Keratinocyte (primary cell): ENCODE data around the gene MMP24OS. TPM values are rescaled to one million over a fixed set of nuclear protein-coding genes. Genes with fewer than 3 reads are reported as not detected.
A peak's percentile ranks its signal among the peaks of the same experiment; 100 is the strongest.

Source experiments
- DNase-seq: peaks from one replicate; pipeline ENCODE4 v3.0.0-alpha.2; 2011; ENCODE audit warnings: low read depth, missing footprints, low spot score
- FAIRE-seq: peaks from 2 replicates; lab custom pipeline; 2011; peaks lifted over from hg19 to GRCh38; lab: Jason Lieb, UNC
- H2AFZ ChIP-seq: 2 replicates; pipeline ENCODE4 v1.6.0; 2012; ENCODE audit warnings: low read length, control low read depth, inconsistent platforms; ENCODE audit not compliant: control insufficient read depth
- H3K27ac ChIP-seq: 2 replicates; pipeline ENCODE4 v1.5.1; 2011; ENCODE audit warnings: low read length; ENCODE audit not compliant: control insufficient read depth, insufficient read depth
- H3K27me3 ChIP-seq: 3 replicates; pipeline ENCODE4 v1.6.0; 2011; ENCODE audit warnings: low read length; ENCODE audit not compliant: control insufficient read depth, insufficient read depth; ENCODE audit errors: extremely low read depth
- H3K36me3 ChIP-seq, 2 experiments: 2 replicates in 1 of 2; 3 replicates in 1 of 2; pipeline ENCODE4 v1.5.1; 2011; ENCODE audit warnings: low read length in 2 of 2, mild to moderate bottlenecking in 1 of 2; ENCODE audit not compliant: control insufficient read depth in 2 of 2, insufficient read depth in 2 of 2; ENCODE audit errors: extremely low read depth in 1 of 2
- H3K4me1 ChIP-seq: 3 replicates; pipeline ENCODE4 v1.5.1; 2011; ENCODE audit warnings: low read length; ENCODE audit not compliant: control insufficient read depth, insufficient read depth; ENCODE audit errors: extremely low read depth
- H3K4me2 ChIP-seq: 3 replicates; pipeline ENCODE4 v1.6.0; 2011; ENCODE audit warnings: low read depth, low read length; ENCODE audit not compliant: control insufficient read depth, insufficient read depth; ENCODE audit errors: extremely low read depth
- H3K4me3 ChIP-seq, 3 experiments: fragments of 200-600 bp in 1 of 3; sonication (generic) in 1 of 3; 2 replicates in 2 of 3; 3 replicates in 1 of 3; pipeline ENCODE4 v1.5.1; 2011 to 2016; ENCODE audit warnings: low read length in 3 of 3, mild to moderate bottlenecking in 3 of 3, control low read depth in 2 of 3, inconsistent platforms in 1 of 3, low read depth in 1 of 3, mixed read lengths in 1 of 3, mixed run types in 1 of 3, moderate library complexity in 1 of 3; ENCODE audit not compliant: control insufficient read depth in 2 of 3, insufficient read depth in 2 of 3; ENCODE audit errors: extremely low read depth in 1 of 3
- H3K79me2 ChIP-seq: 2 replicates; pipeline ENCODE4 v1.6.0; 2012; ENCODE audit warnings: low read length; ENCODE audit not compliant: control insufficient read depth, insufficient read depth
- H3K9ac ChIP-seq: 3 replicates; pipeline ENCODE4 v1.6.0; 2011; ENCODE audit warnings: low read length; ENCODE audit not compliant: control insufficient read depth, insufficient read depth; ENCODE audit errors: extremely low read depth
- H3K9me1 ChIP-seq: 3 replicates; pipeline ENCODE4 v1.6.0; 2011; ENCODE audit warnings: low read length; ENCODE audit not compliant: control insufficient read depth, insufficient read depth; ENCODE audit errors: extremely low read depth
- H3K9me3 ChIP-seq: 2 replicates; pipeline ENCODE4 v1.5.1; 2012; ENCODE audit warnings: low read depth, low read length; ENCODE audit not compliant: control insufficient read depth
- H4K20me1 ChIP-seq: 3 replicates; pipeline ENCODE4 v1.6.0; 2011; ENCODE audit warnings: low read length; ENCODE audit not compliant: control insufficient read depth, insufficient read depth; ENCODE audit errors: extremely low read depth
- CTCF ChIP-seq, 3 experiments: IDR thresholded peaks in 1 of 3; conservative IDR thresholded peaks in 1 of 3; optimal IDR thresholded peaks in 1 of 3; 2 replicates in 2 of 3; 3 replicates in 1 of 3; pipeline versions ENCODE3 to v1.5.1; 2011; ENCODE audit warnings: low read length in 3 of 3, mild to moderate bottlenecking in 3 of 3, moderate library complexity in 2 of 3, control low read depth in 1 of 3, inconsistent platforms in 1 of 3; ENCODE audit not compliant: insufficient read depth in 2 of 3; ENCODE audit errors: extremely low read depth in 1 of 3
- EZH2 ChIP-seq: IDR thresholded peaks from one replicate; pipeline ENCODE4 v1.6.1; 2012; ENCODE audit warnings: inconsistent platforms, mild to moderate bottlenecking, low read length, moderate library complexity
- dilution Hi-C: fragments of 300-500 bp; cut with MboI; formaldehyde crosslinking; loops from one replicate; pipeline ENCODE4 v1.7.0; 2020; ENCODE audit warnings: low sequenced_read_pairs; ENCODE audit not compliant: extremely low pct_ligation_motif_present
- polyA plus RNA-seq, 5 experiments: library from polyadenylated mRNA; depleted of rRNA in 3 of 5; stranded (reverse) in 3 of 5; stranded (forward) in 1 of 5; unstranded in 1 of 5; fragments of >200 nt; gene quantifications; 1 replicate in 1 of 5; 2 replicates in 3 of 5; 3 replicates in 1 of 5; pipeline versions ENCODE4 v1.2.1 to v1.2.3, GENCODE V29; 2011 to 2012; ENCODE audit warnings: missing spikeins in 2 of 5, low read depth in 1 of 5, low replicate concordance in 1 of 5

Gene MMP24OS
- polyA plus RNA-seq, 1 donor (not counting 4 experiments of a cell fraction or from before 2014, with no cell fraction given): 19.5 TPM

- no peaks in the 10 kb centered on the region for H3K9me3 ChIP-seq
- no peak overlapping the region for H2AFZ ChIP-seq
- FAIRE-seq: peak; percentile 93
- H3K4me2 ChIP-seq: peak overlapping the region; percentile 45
- no peaks in the 10 kb centered on the region for H4K20me1 ChIP-seq
- no peaks in the 10 kb centered on the region for H3K27me3 ChIP-seq
- H3K4me3 ChIP-seq: no peak overlapping the region
- H3K4me1 ChIP-seq: peaks cover 91% of the 10 kb centered on the region
- H3K9me1 ChIP-seq: no peaks in the 10 kb centered on the region
- H3K27ac ChIP-seq: peak overlapping the region; percentile 98
- dilution Hi-C loops: no loop called here
- TF ChIP-seq CTCF (optimal IDR thresholded peaks at IDR 0.05 in 1 of 3, IDR thresholded peaks at IDR 0.05 in 1 of 3, conservative IDR thresholded peaks at IDR 0.05 in 1 of 3; ENCODE audit: extremely low read depth in 1 of 3, insufficient read depth in 2 of 3, low read length in 3 of 3) (no peak), EZH2 (no peak)
- no peaks in the 10 kb centered on the region for H3K79me2 ChIP-seq
- peaks cover 2 to 19% of the 10 kb centered on the region in 2 experiments for H3K36me3 ChIP-seq
- H3K9ac ChIP-seq: peak overlapping the region; percentile 64
- DNase-seq: peak; percentile 95
These were observed 30.0 kb upstream of the MMP24OS start for GRCh38 chr20:35307666-35308653.

DNA sequence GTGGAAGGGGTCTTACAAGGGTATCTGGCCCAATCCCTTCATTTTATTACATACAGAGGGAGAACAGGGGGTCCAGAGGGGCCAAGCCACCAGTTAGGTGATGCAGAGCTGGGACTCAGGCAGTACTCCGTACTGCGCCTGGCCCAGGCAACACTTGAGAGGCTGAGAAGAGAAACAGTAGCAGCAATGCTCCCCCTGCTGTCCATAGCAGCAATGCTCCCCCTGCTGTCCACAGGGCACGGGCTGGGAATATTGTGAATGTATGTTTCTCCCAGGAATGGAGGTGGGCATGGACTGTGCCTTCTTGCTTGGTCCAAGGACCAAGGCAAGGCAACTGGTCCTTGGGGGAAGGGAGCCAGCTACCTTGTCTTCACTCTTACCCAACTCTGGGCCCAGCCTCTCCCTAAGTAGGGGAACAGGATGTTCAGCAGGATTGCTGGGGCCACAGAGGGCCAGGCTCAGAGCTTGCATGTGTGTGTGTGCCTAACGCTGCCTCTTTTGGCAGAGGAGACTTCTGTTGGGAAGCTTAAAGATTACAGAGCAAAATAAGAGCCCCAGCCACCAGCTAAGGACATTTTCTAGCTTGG is 29.1 kb upstream of the MMP24OS start:
- H3K36me3 ChIP-seq: peaks cover 2 to 19% of the 10 kb centered on the region in 2 experiments
- no peak overlapping the region for H2AFZ ChIP-seq
- no peak for DNase-seq
- H3K79me2 ChIP-seq: no peaks in the 10 kb centered on the region
- no peak overlapping the region for H3K4me3 ChIP-seq
- TF ChIP-seq EZH2: no peak
- TF ChIP-seq CTCF (optimal IDR thresholded peaks at IDR 0.05 in 1 of 3, IDR thresholded peaks at IDR 0.05 in 1 of 3, conservative IDR thresholded peaks at IDR 0.05 in 1 of 3; ENCODE audit: extremely low read depth in 1 of 3, insufficient read depth in 2 of 3, low read length in 3 of 3): peak; percentile 87 to 96 (median 94)
- peak overlapping the region; percentile 64 for H3K9ac ChIP-seq
- peaks cover 91% of the 10 kb centered on the region for H3K4me1 ChIP-seq
- no peaks in the 10 kb centered on the region for H3K27me3 ChIP-seq
- dilution Hi-C loops: no loop called here
- H3K9me1 ChIP-seq: no peaks in the 10 kb centered on the region
- no peaks in the 10 kb centered on the region for H4K20me1 ChIP-seq
- peak overlapping the region; percentile 98 for H3K27ac ChIP-seq
- peak overlapping the region; percentile 45 for H3K4me2 ChIP-seq
- H3K9me3 ChIP-seq: no peaks in the 10 kb centered on the region
- FAIRE-seq: no peak
